22Rv1 (cell line): Measurements from ENCODE around the gene TAF11L8.
"Not testable (repeated sequence)": the region's sequence is repeated elsewhere in the genome, so short reads cannot be mapped to it uniquely, and the experiment has no call there.

Experiments
- H3K27ac ChIP-seq: fragments of 450-650 bp; 2 replicates; pipeline ENCODE4 v1.5.1; 2017

Gene TAF11L8

DNA sequence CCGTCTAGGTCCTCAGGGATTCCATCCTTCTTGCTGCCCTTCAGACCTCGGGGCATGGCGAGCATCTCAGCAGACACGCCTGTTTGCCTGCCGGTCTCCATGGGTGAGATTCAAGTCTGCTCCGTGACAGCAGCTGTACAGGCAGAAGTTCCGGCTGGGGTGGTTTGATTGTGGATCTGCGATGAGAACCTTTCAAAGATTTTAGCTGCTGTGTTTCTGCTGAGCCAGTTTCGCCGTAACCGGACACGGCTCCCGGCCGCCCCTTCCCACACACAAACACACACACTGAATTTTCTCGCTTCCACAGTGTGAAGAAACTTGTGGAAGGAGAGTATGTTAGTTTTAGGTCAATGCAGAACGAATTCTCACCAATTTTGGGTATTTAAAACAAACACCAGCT lies 5.1 kb downstream of the TAF11L8 start, which contains the start of gene TAF11L7:
Gene TAF11L7 (minus strand): TSS at position 101 of the 400 bp plus-strand sequence.
- not testable (repeated sequence) for H3K27ac ChIP-seq
